GM21786 (cell line): ENCODE measurements around the gene ABCB8.
A peak's percentile ranks its signal among the peaks of the same experiment; 100 is the strongest.
"Not testable (repeated sequence)": the region's sequence is repeated elsewhere in the genome, so short reads cannot be mapped to it uniquely, and the experiment has no call there.

Experiments used
- ATAC-seq: cut with Tn5 transposase; IDR thresholded peaks from one replicate; pipeline ENCODE4 v1.9.1; 2021; ENCODE audit not compliant: unreplicated experiment

The ABCB8 gene

GRCh38 chr7:151033864-151034249, 5.6 kb downstream of the ABCB8 start:
- ATAC-seq: no peak

- no peak for ATAC-seq
These were observed 6.2 kb downstream of the ABCB8 start for GRCh38 chr7:151034312-151035025.

- no peak for ATAC-seq
These were observed 6.9 kb downstream of the ABCB8 start for GRCh38 chr7:151035026-151035717.

- ATAC-seq: no peak
These were observed 7.7 kb downstream of the ABCB8 start for GRCh38 chr7:151035902-151036301.

- peak; percentile 61 for ATAC-seq
These were observed 10.9 kb downstream of the ABCB8 start for GRCh38 chr7:151038951-151039849.

- ATAC-seq: no peak
These were observed 11.7 kb downstream of the ABCB8 start for GRCh38 chr7:151039850-151040548.

GRCh38 chr7:151040616-151041375, 12.5 kb downstream of the ABCB8 start:
- no peak for ATAC-seq

- not testable (repeated sequence) for ATAC-seq
These were observed 15.2 kb downstream of the ABCB8 start for GRCh38 chr7:151043449-151043848.

- ATAC-seq: no peak
These were observed 15.7 kb downstream of the ABCB8 start for GRCh38 chr7:151043959-151044358.

- ATAC-seq: no peak
These were observed 17.0 kb downstream of the ABCB8 start for GRCh38 chr7:151045262-151045661.

GRCh38 chr7:151045967-151046366, 17.7 kb downstream of the ABCB8 start:
- ATAC-seq: no peak

- no peak for ATAC-seq
These were observed 18.6 kb downstream of the ABCB8 start for GRCh38 chr7:151046603-151047573.

- no peak for ATAC-seq
These were observed 19.9 kb downstream of the ABCB8 start, which contains the start of gene ASIC3 for GRCh38 chr7:151047976-151048815. Gene ASIC3, plus strand, starts transcription at chr7:151048531. Its CDS starts 355 bp downstream, at chr7:151048886.

GRCh38 chr7:151048911-151049463, 20.7 kb downstream of the ABCB8 start:
- no peak for ATAC-seq

- no peak for ATAC-seq
These were observed 22.9 kb downstream of the ABCB8 start for GRCh38 chr7:151051108-151051507.

GRCh38 chr7:151053096-151053495, 24.8 kb downstream of the ABCB8 start:
- no peak for ATAC-seq

GRCh38 chr7:151053751-151054150, 25.5 kb downstream of the ABCB8 start:
- ATAC-seq: no peak

GRCh38 chr7:151056283-151056665, 28.0 kb downstream of the ABCB8 start:
- ATAC-seq: no peak
